ENCODE results near the gene NR1H2. TPM values are rescaled to one million over a fixed set of nuclear protein-coding genes. Genes with fewer than 3 reads are reported as not detected.

NR1H2 gene
- total and polyA plus RNA-seq, 2 experiments from 2014 or later, result 102 to 140 TPM

DNA sequence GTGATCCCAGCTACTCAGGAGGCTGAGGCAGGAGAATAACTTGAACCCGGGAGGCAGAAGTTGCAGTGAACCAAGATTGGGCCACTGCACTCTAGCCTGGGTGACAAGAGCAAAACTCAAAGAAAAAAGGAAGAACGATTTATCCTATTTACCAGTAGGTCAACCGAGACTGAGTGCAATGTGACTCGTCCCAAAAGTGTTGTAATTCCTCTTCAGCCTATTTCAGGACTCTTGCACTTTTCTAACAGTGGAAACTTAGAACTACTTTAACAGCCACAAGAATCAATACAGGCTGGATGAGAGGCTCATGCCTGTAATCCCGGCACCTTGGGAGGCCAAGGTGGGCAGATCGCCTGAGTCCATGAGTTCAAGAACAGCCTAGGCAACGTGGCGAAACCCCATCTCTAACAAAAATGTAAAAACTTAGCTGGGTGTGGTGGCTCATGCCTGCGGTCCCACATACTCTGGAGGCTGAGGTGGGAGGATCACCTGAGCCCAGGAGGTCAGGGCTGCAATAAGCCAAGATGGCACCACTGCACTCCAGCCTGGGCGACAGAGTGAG is 4.3 kb upstream of the NR1H2 start:
- no peaks in the 10 kb centered on the region for H3K27me3 ChIP-seq (replicated peaks; ENCODE audit: insufficient read depth)
- H3K9me2 ChIP-seq (ENCODE audit: insufficient read depth), result no peaks in the 10 kb centered on the region
- no peak overlapping the region for H3K4me2 ChIP-seq (ENCODE audit: unreplicated experiment)
- no peaks in the 10 kb centered on the region for H3F3A ChIP-seq (ENCODE audit: insufficient read depth)
- peak; percentile 32 for DNase-seq
- H4K20me1 ChIP-seq (ENCODE audit: insufficient read depth), result no peaks in the 10 kb centered on the region
- no peak overlapping the region for H2AFZ ChIP-seq
- no peak overlapping the region for H3K27ac ChIP-seq
- 67 to 70% methylated on average over 10 of the region's 10 CpGs for WGBS, 2 experiments (ENCODE audit: low coverage in 1 of 2, low lambda C conversion rate in 2 of 2, missing lambda C conversion rate in 2 of 2)
- H3K4me3 ChIP-seq, result no peak overlapping the region
- TF ChIP-seq EZH2phosphoT487 (IDR thresholded peaks at IDR 0.05; ENCODE audit: insufficient read depth, low read depth), result no peak
- no peak for TF ChIP-seq EZH2 (IDR thresholded peaks at IDR 0.05; ENCODE audit: insufficient read depth, poor library complexity, severe bottlenecking)
- no peaks in the 10 kb centered on the region for H3K36me3 ChIP-seq (ENCODE audit: low read depth)
- no peak overlapping the region for H3K9ac ChIP-seq
- in situ Hi-C loops (cut with MboI), result loop anchor here (25.0 kb wide), 2 partner anchors 415 to 540 kb away; partner anchors contain the start of genes ACP4 and KLK4
- no peaks in the 10 kb centered on the region for H3K79me2 ChIP-seq (ENCODE audit: insufficient read depth)
- no peaks in the 10 kb centered on the region for H3K9me3 ChIP-seq (ENCODE audit: low read depth)
- H3K4me1 ChIP-seq (ENCODE audit: insufficient read depth), result no peaks in the 10 kb centered on the region

DNA sequence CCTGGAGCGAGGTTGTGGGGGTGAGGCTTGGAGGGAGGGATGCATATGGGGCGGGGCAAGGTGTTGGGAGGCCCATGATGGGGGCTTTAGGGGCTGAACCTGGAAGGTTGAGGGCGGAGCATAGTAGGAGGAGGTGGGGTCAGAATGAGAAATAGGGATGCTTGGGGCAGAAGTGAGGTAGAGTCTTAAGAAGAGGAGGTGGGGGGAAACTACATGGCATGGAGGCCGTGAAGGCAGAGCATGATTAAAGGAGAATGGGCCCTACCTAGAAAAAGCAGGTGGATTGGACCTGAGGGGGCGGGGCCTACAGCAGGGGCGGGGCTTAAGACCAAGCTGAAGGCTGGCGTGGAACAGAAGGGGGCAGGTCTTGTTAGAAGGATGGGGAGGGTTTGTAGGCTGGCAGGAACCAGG is 799 bp downstream of the NR1H2 start:
- WGBS, 2 experiments (ENCODE audit: low coverage in 1 of 2, low lambda C conversion rate in 2 of 2, missing lambda C conversion rate in 2 of 2), result 15 to 17% methylated on average over 4 to 7 of the region's 7 CpGs
- Histone ChIP-seq H3K79me2 (ENCODE audit: insufficient read depth) (peaks cover 9% of the 10 kb centered on the region; the same call in 1 of the 2 replicates), H3F3A (ENCODE audit: insufficient read depth) (no peaks in the 10 kb centered on the region), H3K9me2 (ENCODE audit: insufficient read depth) (no peaks in the 10 kb centered on the region), H3K4me2 (ENCODE audit: unreplicated experiment) (no peak overlapping the region), H3K9me3 (ENCODE audit: low read depth) (no peaks in the 10 kb centered on the region), H3K4me1 (ENCODE audit: insufficient read depth) (no peaks in the 10 kb centered on the region), H4K20me1 (ENCODE audit: insufficient read depth) (no peaks in the 10 kb centered on the region), H3K27me3 (replicated peaks; ENCODE audit: insufficient read depth) (no peaks in the 10 kb centered on the region), H2AFZ (no peak overlapping the region), H3K27ac (no peak overlapping the region), H3K9ac (no peak overlapping the region), H3K36me3 (ENCODE audit: low read depth) (no peaks in the 10 kb centered on the region; the same call in 1 of the 2 replicates), H3K4me3 (peak overlapping the region; percentile 27; the same call in 1 of the 2 replicates)
- DNase-seq, result peak; percentile 36
- TF ChIP-seq EZH2 (IDR thresholded peaks at IDR 0.05; ENCODE audit: insufficient read depth, poor library complexity, severe bottlenecking), result no peak
- TF ChIP-seq EZH2phosphoT487 (IDR thresholded peaks at IDR 0.05; ENCODE audit: insufficient read depth, low read depth), result no peak
- in situ Hi-C loops (cut with MboI), result no loop called here

DNA sequence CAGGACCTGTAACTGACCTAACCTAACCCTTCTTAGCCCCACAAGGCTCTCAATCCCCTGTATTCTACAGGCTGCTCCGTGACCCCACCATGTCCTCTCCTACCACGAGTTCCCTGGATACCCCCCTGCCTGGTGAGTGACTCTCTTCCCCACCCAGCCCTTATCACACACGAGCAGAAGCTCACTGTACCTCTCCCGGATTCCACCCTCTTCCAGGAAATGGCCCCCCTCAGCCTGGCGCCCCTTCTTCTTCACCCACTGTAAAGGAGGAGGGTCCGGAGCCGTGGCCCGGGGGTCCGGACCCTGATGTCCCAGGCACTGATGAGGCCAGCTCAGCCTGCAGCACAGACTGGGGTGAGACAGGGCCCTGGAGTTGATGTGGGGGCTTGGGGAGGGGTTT is 1.3 kb downstream of the NR1H2 start:
- Histone ChIP-seq H3K4me1 (ENCODE audit: insufficient read depth) (no peaks in the 10 kb centered on the region), H3K27ac (no peak overlapping the region), H3K4me3 (no peak overlapping the region), H3K27me3 (replicated peaks; ENCODE audit: insufficient read depth) (no peaks in the 10 kb centered on the region), H3K9ac (no peak overlapping the region), H3K4me2 (ENCODE audit: unreplicated experiment) (no peak overlapping the region), H3K9me3 (ENCODE audit: low read depth) (no peaks in the 10 kb centered on the region), H3K79me2 (ENCODE audit: insufficient read depth) (peaks cover 9% of the 10 kb centered on the region; the same call in 1 of the 2 replicates), H4K20me1 (ENCODE audit: insufficient read depth) (no peaks in the 10 kb centered on the region), H3K9me2 (ENCODE audit: insufficient read depth) (no peaks in the 10 kb centered on the region), H2AFZ (no peak overlapping the region), H3F3A (ENCODE audit: insufficient read depth) (no peaks in the 10 kb centered on the region), H3K36me3 (ENCODE audit: low read depth) (no peaks in the 10 kb centered on the region; the same call in 1 of the 2 replicates)
- DNase-seq, result no peak
- WGBS, 2 experiments (ENCODE audit: low coverage in 1 of 2, low lambda C conversion rate in 2 of 2, missing lambda C conversion rate in 2 of 2), result 88% methylated on average over 9 of the region's 9 CpGs
- in situ Hi-C loops (cut with MboI), result no loop called here
- TF ChIP-seq EZH2phosphoT487 (IDR thresholded peaks at IDR 0.05; ENCODE audit: insufficient read depth, low read depth) (no peak), EZH2 (IDR thresholded peaks at IDR 0.05; ENCODE audit: insufficient read depth, poor library complexity, severe bottlenecking) (no peak)

DNA sequence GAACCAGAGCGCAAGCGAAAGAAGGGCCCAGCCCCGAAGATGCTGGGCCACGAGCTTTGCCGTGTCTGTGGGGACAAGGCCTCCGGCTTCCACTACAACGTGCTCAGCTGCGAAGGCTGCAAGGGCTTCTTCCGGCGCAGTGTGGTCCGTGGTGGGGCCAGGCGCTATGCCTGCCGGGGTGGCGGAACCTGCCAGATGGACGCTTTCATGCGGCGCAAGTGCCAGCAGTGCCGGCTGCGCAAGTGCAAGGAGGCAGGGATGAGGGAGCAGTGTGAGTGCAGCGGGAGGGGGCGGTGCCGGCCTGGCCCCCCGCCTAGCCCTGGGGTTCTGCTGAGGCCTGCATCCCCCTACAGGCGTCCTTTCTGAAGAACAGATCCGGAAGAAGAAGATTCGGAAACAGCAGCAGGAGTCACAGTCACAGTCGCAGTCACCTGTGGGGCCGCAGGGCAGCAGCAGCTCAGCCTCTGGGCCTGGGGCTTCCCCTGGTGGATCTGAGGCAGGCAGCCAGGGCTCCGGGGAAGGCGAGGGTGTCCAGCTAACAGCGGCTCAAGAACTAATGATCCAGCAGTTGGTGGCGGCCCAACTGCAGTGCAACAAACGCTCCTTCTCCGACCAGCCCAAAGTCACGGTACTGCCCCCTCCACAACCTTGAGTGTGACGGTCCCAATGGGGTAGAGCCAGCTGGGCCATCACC is 2.1 kb downstream of the NR1H2 start:
- in situ Hi-C loops (cut with MboI), result no loop called here
- no peak for DNase-seq
- no peaks in the 10 kb centered on the region for H3K27me3 ChIP-seq (replicated peaks; ENCODE audit: insufficient read depth)
- no peaks in the 10 kb centered on the region for H4K20me1 ChIP-seq (ENCODE audit: insufficient read depth)
- H2AFZ ChIP-seq, result no peak overlapping the region
- H3K79me2 ChIP-seq (ENCODE audit: insufficient read depth), result peaks cover 9% of the 10 kb centered on the region; the same call in 1 of the 2 replicates
- no peak overlapping the region for H3K9ac ChIP-seq
- no peak overlapping the region for H3K4me3 ChIP-seq
- no peaks in the 10 kb centered on the region for H3K4me1 ChIP-seq (ENCODE audit: insufficient read depth)
- no peaks in the 10 kb centered on the region for H3K9me3 ChIP-seq (ENCODE audit: low read depth)
- H3K36me3 ChIP-seq (ENCODE audit: low read depth), result no peaks in the 10 kb centered on the region; the same call in 1 of the 2 replicates
- H3K27ac ChIP-seq, result no peak overlapping the region
- H3K9me2 ChIP-seq (ENCODE audit: insufficient read depth), result no peaks in the 10 kb centered on the region
- 96% methylated on average over 33 to 35 of the region's 36 CpGs for WGBS, 2 experiments (ENCODE audit: low coverage in 1 of 2, low lambda C conversion rate in 2 of 2, missing lambda C conversion rate in 2 of 2)
- H3F3A ChIP-seq (ENCODE audit: insufficient read depth), result peaks cover 7% of the 10 kb centered on the region
- H3K4me2 ChIP-seq (ENCODE audit: unreplicated experiment), result no peak overlapping the region
- TF ChIP-seq EZH2 (IDR thresholded peaks at IDR 0.05; ENCODE audit: insufficient read depth, poor library complexity, severe bottlenecking) (no peak), EZH2phosphoT487 (IDR thresholded peaks at IDR 0.05; ENCODE audit: insufficient read depth, low read depth) (no peak)

All from GM23248 (cell line).